ENCODE measurements around the gene UBE2E3. TPM values are rescaled to one million over a fixed set of nuclear protein-coding genes. Genes with fewer than 3 reads are reported as not detected.
"Not testable (repeated sequence)": the region's sequence is repeated elsewhere in the genome, so short reads cannot be mapped to it uniquely, and the experiment has no call there.

UBE2E3 gene
- total RNA-seq, 1 donor from 2014 or later, result 237 TPM

DNA sequence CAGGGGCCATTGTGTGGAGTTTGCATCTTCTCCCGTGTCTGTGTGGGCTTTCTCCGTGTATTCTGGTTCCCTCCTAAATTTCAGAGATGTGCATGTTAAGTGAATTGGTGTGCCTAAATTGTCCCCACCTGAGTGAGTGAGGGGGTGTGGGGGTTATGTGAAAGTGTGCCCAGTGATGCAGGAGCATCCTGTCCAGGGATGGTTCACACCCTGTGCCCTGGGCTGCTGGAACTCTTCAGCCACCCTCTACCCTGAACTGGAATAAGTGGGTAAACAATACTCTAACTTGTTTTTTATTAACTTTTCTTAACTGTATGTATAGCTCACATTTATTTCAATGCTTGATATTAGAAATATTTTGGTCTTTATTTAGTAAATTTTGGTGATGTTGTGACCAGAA is 56.0 kb downstream of the UBE2E3 start:
- Mint-ChIP-seq H3K27ac (ENCODE audit: unreplicated experiment) (no peak overlapping the region), H3K27me3 (ENCODE audit: unreplicated experiment) (peaks cover 1% of the 10 kb centered on the region), H3K36me3 (ENCODE audit: low read depth, unreplicated experiment) (no peaks in the 10 kb centered on the region), H3K9me3 (ENCODE audit: unreplicated experiment) (no peaks in the 10 kb centered on the region), H3K4me1 (ENCODE audit: unreplicated experiment) (no peaks in the 10 kb centered on the region), H3K4me3 (ENCODE audit: unreplicated experiment) (no peak overlapping the region)
- DNase-seq (ENCODE audit: low spot score), result no peak
- TF ChIP-seq, protein P1, sequence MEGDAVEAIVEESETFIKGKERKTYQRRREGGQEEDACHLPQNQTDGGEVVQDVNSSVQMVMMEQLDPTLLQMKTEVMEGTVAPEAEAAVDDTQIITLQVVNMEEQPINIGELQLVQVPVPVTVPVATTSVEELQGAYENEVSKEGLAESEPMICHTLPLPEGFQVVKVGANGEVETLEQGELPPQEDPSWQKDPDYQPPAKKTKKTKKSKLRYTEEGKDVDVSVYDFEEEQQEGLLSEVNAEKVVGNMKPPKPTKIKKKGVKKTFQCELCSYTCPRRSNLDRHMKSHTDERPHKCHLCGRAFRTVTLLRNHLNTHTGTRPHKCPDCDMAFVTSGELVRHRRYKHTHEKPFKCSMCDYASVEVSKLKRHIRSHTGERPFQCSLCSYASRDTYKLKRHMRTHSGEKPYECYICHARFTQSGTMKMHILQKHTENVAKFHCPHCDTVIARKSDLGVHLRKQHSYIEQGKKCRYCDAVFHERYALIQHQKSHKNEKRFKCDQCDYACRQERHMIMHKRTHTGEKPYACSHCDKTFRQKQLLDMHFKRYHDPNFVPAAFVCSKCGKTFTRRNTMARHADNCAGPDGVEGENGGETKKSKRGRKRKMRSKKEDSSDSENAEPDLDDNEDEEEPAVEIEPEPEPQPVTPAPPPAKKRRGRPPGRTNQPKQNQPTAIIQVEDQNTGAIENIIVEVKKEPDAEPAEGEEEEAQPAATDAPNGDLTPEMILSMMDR (IDR thresholded peaks at IDR 0.05; ENCODE audit: unreplicated experiment), result no peak

DNA sequence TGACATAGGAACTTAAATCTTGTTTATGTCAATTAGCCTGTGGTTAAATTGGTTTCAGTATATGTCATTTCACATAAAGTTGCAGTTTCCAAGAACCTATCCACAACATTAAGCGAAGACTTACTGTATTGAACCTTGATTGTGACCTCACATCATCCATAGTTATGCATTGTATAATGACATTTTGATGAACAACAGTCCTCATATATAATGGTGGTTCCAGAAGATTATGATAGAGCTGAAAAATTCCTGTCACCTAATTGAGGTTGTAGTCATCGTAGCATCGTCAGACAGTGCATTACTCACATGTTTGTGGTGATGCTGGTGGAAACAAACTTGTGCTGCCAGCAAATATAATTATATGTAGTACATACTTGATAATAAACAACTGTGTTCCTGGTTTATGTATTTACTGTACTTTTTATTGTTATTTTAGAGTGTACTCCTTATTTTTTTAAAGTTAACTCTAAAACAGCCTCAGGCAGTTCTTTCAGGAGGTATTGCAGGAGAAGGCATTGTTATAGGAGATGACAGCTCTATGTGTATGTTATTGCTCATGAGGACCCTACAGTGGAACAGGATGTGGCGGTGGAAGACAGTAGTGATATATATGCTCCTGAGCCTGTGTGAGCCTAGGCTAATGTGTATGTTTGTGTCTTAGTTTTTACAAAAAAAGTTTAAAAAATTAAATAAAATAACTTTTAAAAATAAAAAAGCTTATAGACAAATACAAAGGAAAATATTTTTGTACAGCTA is 56.6 kb downstream of the UBE2E3 start:
- TF ChIP-seq, protein P1 (IDR thresholded peaks at IDR 0.05; ENCODE audit: unreplicated experiment), result no peak
- Mint-ChIP-seq H3K9me3 (ENCODE audit: unreplicated experiment) (no peaks in the 10 kb centered on the region), H3K4me1 (ENCODE audit: unreplicated experiment) (peaks cover 2% of the 10 kb centered on the region), H3K27ac (ENCODE audit: unreplicated experiment) (no peak overlapping the region), H3K27me3 (ENCODE audit: unreplicated experiment) (peaks cover 1% of the 10 kb centered on the region), H3K4me3 (ENCODE audit: unreplicated experiment) (no peak overlapping the region), H3K36me3 (ENCODE audit: low read depth, unreplicated experiment) (no peaks in the 10 kb centered on the region)
- DNase-seq (ENCODE audit: low spot score), result no peak

DNA sequence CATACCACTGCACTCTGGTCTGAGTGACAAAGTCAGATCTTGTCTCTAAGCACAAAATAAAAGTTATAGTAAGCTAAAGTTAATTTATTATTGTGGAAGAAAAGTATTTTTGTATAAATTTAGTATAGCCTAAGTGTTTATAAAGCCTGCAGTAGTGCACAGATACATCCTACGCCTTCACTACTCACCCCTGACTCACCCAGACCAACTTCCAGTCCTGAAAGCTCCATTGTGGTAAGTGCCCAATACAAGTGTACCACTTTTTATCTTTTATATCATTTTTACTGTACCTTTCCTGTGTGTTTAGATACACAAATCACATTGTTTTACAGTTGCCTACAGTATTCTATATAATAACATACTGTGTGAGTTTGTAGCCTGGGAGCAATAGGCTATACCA is 57.5 kb downstream of the UBE2E3 start:
- TF ChIP-seq, protein P1 (IDR thresholded peaks at IDR 0.05; ENCODE audit: unreplicated experiment), result no peak

DNA sequence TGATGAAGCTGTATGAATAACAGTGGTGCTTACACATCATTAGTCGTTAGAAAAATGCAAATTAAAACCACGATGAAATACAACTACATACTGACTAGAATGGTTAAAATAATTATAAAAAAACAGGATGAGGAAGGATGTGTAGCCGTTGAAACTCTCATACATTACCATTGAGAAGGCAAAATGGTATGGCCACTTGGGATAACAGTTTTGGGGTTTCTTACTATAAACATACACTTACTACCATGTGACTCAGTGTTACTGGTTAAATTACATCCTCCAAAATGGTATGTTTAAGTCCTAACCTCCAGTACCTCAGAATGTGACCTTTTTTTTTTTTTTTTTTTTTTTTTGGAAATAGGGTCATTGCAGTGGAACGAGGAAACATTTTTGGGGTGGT is 58.4 kb downstream of the UBE2E3 start:
- H3K4me1 Mint-ChIP-seq (ENCODE audit: unreplicated experiment), result peaks cover 10% of the 10 kb centered on the region
- H3K27ac Mint-ChIP-seq (ENCODE audit: unreplicated experiment), result no peak overlapping the region
- no peaks in the 10 kb centered on the region for H3K36me3 Mint-ChIP-seq (ENCODE audit: low read depth, unreplicated experiment)
- no peak overlapping the region for H3K4me3 Mint-ChIP-seq (ENCODE audit: unreplicated experiment)
- no peaks in the 10 kb centered on the region for H3K27me3 Mint-ChIP-seq (ENCODE audit: unreplicated experiment)
- TF ChIP-seq, protein P1 (IDR thresholded peaks at IDR 0.05; ENCODE audit: unreplicated experiment), result no peak
- no peaks in the 10 kb centered on the region for H3K9me3 Mint-ChIP-seq (ENCODE audit: unreplicated experiment)
- no peak for DNase-seq (ENCODE audit: low spot score)

More for the DNA sequence above, 57.5 kb downstream of the UBE2E3 start:
- no peaks in the 10 kb centered on the region for H3K9me3 Mint-ChIP-seq (ENCODE audit: unreplicated experiment)
- H3K27me3 Mint-ChIP-seq (ENCODE audit: unreplicated experiment), result no peaks in the 10 kb centered on the region
- no peak overlapping the region for H3K27ac Mint-ChIP-seq (ENCODE audit: unreplicated experiment)
- no peak overlapping the region for H3K4me3 Mint-ChIP-seq (ENCODE audit: unreplicated experiment)
- no peak for DNase-seq (ENCODE audit: low spot score)
- no peaks in the 10 kb centered on the region for H3K36me3 Mint-ChIP-seq (ENCODE audit: low read depth, unreplicated experiment)
- peaks cover 10% of the 10 kb centered on the region for H3K4me1 Mint-ChIP-seq (ENCODE audit: unreplicated experiment)

DNA sequence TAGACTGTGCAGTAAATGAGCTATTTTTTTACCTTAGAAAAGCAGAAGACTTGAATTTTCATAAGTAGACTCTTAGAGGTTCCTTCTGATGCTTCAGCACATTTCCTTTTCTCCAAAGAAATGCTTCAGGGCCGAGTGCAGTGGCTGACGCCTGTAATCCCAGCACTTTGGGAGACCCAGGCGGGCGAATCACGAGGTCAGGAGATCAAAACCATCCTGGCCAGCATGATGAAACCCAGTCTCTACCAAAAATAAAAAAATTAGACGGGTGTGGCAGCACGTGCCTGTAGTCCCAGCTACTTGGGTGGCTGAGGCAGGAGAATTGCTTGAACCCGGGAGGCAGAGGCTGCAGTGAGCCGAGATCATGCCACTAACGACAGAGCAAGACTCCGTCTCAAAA is 60.4 kb downstream of the UBE2E3 start:
- not testable (repeated sequence) for H3K9me3 Mint-ChIP-seq (ENCODE audit: unreplicated experiment); H3K27ac Mint-ChIP-seq (ENCODE audit: unreplicated experiment); H3K36me3 Mint-ChIP-seq (ENCODE audit: low read depth, unreplicated experiment); H3K27me3 Mint-ChIP-seq (ENCODE audit: unreplicated experiment); H3K4me3 Mint-ChIP-seq (ENCODE audit: unreplicated experiment); DNase-seq (ENCODE audit: low spot score)
- H3K4me1 Mint-ChIP-seq (ENCODE audit: unreplicated experiment), result peaks cover 10% of the 10 kb centered on the region

Measured in endothelial cell (in vitro differentiated cells).